ENCODE data around the gene NKAIN2.

NKAIN2 gene

DNA sequence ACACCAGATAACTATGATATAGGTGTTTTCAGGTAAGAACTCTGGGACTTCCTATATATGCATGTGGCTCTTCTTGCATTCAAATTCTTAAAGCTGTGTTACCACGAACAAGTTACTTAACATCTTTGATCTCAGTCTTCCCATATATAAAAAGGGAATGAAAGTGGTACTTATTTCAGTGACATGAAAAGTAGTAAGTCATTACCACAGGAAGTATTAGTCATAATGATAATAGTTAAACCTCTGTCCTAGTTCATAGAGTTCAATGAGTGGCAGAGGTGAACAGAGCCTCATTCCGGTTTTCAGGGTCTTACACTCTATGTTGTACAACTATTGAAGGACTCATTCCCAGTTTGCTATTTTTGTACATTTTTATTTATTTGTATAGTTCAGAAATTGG lies 237.0 kb downstream of the NKAIN2 start:
- DNase-seq = no peak

DNA sequence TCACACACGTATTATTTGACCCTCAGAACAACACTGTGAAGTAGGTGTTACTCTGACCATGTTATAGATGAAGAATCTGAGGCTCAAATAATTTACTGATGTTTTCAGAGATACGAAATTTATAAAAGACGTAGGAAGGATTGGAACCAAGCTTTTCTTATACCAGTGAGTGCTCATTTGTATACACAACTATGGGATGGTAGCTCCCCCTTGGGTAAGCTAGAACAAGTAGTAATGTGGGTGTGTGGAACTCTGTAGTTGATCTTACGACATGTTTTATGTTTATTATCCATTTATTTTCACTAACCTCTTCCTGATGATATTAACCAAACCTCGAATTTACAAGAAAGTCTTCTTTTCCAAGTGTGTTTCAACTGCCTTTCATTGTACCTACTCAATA lies 248.5 kb downstream of the NKAIN2 start:
- DNase-seq = no peak

DNA sequence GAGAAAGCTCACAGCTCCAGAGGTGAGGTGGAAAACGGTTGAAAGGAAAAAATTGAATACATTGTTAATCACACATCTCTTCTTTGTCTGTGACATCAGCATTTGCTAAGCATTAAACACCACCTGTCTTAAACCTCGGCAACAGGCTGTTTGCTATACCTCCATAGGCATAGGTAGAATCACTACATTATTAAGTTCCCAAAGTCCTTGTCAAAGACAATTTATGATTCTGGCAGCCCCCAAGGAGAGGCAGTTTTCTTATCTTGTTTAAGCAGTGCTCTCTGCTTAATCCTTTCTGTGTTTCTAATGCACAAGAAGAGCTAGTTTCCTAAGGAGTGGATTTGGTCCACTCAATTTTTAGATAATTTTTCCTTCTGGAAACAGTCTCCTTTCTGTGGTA lies 249.7 kb downstream of the NKAIN2 start:
- DNase-seq = no peak

DNA sequence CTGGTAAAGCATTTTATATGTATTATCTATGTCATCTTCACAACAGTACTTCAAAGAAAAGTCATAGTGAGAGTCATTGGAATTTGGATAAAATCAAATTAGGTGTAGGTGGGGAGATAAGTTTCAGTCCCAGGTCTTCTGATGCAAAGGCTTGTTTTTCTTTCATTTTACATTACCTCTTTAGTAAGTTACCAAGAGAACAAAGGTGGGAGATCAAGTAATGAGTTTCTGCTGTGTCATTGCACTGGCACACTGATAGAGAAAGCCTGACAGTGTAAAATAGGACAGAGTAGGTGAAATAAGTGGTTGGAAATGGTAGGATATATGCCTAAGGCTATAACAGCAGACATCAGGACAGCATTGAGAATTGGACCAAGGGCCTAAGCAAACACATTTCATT lies 250.4 kb downstream of the NKAIN2 start:
- DNase-seq = no peak

DNA sequence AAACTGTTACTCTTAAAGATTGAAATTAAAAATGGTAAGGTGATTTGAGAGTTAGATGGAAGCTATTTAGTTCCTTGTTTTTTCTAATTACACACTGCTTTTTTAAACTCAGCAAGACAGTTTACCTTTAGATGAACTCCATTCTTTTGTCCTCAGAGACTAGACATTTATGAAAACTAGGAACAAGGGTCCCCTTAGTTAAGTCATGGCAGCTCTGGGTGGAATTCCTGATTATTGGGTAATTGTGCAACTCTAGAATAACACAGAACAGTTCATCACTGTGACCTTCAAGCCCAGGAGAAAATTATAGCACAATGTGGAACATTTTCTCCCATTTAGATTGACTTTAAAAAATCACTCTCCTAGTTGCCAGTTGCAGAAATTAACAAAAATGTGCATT lies 251.7 kb downstream of the NKAIN2 start:
- no peak for DNase-seq

DNA sequence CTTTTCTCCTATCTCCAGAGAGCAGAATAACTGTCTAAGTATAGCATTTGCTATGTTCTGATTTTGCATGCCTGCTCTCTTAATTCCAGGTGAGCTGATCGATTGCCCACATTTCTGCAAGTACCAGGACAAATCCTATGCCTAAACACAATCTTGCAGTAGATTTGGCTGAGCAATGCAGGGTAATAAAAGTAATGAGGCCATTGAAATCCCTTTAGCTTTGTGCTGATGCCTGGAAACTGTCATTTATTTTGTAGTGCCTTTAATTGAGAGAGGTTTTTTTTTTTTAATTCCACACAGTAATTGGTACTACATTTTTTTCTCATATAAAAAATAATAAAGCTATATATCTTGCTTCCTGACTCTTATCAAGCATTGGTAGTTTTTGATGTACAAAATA lies 252.3 kb downstream of the NKAIN2 start:
- DNase-seq = no peak

DNA sequence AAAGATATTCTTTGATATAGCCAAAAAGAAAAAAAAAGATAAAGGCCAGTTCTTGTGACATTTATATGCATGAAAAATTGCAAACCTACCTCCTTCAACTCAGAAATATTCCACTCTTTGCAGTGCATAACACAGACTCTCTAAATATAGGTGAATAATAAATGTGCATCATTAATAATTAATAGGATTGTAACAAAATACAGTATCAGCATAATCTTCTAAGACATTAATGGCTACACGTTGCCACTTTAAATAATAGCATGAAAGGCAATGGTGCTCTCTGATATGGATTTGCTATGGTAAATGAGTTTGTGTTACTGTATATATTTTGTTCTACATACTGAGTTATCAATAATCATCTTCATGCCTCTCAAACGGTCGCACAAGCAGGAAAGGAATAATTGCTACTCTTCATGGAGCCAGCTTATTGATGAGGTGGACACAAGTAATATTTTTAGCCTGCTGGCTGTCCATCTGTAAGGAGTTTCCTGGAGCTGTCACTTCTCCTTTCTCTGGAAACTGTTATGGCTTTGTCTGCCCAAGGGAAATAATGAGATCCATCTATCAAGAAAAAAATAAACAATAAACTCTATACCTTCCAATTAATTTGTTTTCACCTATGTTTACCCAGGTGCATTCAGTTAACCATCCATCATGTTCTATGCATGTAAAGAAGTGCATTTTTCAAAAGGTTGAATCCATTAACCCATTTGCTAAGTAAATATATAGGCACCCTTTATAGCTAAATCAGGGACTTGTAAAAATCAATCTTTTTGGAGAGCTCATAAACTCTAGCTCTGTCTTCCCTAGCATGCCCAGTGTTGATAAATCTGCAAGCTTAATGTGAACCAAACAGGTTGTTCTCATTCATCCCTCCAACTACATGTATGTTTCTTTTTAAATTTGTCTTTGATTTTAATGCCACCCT lies 253.0 kb downstream of the NKAIN2 start:
- no peak for DNase-seq

DNA sequence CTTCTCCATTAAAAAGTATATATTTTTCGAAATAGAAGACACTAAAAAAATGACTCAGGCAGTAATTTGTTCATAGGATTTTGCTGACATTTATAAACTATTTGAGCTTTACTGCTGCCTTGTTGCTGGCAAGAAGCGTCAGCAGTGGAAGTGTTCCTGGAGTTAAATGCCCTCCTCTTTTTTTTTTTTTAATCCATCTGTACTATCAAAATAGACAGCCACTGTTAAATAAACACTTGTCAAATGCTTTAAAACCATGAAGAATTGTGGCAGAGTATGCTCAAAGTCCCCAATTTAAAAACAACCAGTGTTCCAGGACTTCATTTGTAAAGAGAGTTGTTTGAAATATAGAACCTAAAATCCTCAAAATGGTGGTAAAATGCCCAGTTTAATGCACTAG lies 253.8 kb downstream of the NKAIN2 start:
- no peak for DNase-seq

DNA sequence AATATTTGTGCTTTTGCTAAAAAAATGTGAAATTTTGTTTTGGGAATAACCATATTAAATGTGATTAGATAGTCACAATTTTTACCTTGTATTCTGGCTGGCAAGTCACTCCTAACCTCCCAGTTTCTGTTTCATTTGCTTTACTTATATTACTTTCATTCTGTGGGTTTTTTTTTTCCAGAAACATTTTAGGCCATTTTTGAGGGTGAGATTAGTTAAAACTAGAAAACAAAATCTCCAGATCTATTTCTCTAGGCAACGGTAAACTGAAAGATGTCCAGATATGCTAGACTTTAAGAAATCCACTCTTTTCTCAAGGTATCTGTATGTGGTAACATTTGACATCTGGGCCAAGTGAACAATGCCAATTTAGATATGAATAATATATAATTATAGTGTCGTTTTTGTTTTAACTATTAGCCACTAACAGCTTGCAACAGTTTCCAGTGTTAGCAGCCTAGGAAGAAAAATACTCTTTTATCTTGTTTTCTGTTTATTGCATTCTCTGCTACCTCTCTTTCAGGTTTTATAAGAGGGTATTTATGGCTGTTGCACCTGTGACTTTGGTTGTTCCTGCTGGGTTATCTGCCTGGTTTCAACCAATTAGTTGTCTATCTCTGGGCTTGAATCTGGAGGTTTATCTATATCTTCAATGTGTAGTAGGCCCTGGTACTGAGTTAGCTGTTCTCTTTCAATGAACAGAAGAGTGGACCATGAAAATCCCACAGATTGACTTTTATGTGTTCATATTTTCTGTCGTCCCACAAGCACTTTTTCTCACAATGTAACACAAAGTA lies 260.9 kb downstream of the NKAIN2 start:
- DNase-seq = no peak

DNA sequence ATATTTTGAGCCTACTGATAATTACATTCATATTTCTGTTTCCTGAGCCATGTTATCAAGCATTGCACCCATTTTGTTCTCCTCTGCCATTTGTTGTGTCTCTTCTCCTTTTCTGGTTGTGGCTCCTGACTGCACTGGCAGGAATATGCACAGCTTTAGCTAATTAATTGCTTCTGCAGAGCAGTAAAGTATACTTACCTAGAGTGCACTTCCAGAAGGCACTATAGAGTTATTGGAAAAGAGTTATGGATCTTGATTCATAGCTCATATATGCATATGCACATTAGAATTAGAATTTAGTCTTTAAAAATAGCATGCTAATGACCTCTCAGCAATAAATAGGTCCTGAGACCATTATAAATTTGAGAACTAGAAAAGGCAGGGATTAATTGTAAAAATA lies 262.6 kb downstream of the NKAIN2 start:
- DNase-seq = no peak

DNA sequence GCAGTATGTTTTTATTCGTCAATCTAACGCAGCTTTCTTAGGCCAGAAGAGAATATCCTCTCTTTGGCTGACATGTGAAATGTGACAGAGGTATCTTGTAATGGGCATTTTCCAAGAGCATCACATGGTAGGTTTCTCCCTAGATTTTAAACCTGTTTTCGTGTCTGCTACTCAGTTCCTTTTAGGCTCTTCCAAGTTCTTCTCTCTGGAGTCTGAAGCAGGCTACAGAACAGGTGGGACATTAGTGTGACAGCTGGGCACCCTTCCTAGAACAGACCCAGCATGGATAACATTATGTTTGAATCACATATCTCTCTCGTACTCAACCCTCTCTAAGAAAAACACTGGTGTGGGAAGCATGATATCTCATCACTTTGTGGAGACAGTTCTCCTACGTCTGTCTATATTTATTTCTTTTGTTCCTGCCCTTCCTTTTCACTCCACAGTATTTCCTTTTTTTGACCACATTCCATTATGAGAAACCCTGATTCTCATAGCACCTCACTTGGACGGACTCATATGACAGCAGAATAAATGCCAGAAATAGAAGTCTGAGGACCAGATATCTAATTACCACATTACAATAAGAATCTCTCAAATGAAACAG lies 263.4 kb downstream of the NKAIN2 start:
- DNase-seq = no peak

DNA sequence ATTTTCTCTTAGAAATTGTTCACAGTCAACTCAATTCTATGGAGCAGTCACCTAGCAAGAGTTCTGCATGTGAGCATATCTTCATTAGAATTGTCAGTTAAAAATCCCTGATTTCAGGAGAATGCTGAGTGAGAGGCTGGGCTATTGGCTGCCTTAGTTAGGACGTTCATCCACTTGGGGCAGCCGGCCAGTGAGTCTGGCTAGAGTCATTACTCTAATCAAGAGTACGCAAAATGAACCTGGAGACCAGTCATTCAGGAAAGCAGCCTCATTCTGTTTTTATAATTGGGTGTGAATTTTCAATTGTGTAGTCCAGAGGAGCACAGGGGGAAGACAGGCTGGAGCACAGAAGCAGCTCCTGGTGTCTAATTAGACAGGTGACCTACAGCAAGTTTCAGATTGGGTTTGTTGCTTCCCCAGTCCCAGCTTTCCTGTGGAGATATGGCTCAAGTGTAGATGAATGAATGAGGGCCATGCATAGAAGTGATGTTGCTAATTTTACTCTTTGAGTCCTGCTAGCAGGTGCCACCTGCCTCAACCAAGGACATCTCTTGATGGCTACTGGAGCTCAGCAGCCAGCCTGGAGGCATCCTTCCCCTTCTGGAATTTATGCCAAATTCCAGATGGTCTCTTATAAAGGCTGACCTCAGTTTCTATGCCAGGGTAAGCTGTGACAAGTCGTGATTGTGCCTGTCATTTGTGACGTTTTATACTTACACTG lies 265.7 kb downstream of the NKAIN2 start:
- no peak for DNase-seq

DNA sequence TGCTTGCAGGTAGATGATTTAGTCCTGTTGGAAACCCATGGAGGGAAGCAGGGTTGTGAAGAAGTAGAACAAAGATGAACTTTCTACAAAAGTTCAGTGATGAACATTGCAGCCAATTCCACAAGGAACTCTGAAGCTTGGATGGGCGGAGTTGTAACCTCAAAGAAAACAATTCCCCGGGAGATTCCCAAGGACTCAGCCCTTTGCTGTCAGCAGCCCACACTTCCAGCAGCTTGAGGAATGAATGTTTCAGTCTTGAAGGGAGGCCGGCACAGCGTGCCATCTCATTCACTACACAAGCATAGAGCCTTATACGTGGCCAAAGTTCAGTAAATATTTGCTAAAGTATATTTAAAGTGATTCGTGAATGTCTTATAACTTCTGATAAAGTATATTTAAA lies 269.4 kb downstream of the NKAIN2 start:
- DNase-seq = no peak

DNA sequence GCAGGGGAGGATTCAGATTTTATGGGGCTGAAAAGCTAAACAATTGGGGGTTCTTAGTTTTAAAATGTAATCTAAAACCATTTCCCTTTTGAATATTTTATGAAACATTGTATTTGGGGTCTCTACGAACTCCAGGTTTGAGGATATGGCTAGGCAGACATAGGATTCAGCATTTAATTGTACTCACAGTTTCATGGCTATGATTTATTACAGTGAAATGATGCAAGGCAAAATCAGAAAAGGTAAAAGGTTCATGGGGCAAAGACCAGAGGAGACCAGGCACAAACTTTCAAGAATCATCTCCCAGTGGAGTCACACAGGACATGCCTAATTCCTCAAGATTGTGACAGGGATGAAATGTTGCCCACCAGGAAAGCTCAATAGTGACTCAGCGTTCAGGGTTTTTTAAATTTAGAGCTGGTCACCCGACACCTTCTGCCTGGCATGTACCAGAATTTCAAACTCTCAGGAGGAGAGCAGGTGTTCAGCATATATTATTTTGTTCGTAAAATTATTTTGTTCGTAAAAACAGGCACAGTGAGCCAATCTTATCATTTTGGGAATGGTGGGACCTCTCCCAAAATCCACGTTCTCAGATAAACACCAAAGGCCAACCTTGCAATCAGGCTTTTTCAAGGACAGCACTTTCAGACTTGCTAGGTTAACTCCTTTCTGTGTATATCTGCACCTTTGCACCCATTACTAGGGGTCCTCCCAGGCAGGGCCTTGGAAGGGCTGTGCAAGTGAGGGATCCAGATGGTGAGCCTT lies 270.3 kb downstream of the NKAIN2 start:
- DNase-seq = no peak

DNA sequence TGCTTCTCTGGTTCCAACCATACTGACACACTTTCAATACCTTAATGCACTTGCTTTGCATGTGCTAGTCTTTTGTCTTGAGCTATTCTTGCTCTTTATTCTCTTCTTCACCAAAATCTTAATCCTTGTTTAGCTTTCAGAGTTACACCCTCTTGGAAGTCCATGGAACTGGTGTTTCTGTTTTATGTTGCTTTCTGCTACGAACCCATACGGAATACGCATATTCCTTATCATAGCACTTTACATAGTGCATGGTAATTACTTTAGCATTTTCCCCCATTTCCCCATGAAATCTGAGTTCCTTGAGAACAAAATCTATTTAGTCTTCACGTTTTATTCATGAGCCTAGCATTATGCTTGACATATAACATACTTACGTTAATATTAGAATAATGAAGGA lies 270.9 kb downstream of the NKAIN2 start:
- no peak for DNase-seq

DNA sequence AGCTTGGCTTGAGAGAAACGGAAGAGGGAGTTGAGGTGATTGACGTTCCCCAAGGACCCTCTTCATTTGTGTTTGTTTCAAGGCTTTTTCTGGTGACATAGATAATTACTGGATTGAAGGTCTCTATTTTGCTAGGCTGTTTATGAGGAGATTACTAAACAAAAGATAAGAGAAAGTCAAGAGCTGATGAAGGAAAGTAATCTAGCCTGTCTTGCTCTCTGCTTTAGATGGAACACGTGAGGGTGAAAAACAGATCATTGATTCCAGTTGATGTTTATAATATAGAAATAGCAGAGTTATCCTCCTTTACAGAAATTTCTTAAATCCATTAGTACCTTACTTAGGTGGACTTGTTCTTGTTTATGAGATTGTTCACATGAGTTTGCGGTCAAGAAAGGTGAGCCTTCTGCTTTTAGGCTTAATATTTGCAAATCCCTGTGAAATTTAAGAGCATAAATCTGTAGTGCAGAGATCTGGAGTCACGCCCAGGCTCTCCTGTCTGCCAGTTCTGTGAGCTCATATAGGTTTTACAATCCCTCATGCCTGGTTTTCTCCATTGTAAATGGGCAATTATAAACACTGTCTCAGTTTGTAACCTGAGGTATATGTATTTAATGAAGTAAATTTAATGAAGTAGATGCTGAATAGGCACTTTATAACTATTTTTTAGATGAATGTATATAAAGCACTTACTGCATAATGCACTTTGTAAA lies 272.8 kb downstream of the NKAIN2 start:
- DNase-seq = no peak

DNA sequence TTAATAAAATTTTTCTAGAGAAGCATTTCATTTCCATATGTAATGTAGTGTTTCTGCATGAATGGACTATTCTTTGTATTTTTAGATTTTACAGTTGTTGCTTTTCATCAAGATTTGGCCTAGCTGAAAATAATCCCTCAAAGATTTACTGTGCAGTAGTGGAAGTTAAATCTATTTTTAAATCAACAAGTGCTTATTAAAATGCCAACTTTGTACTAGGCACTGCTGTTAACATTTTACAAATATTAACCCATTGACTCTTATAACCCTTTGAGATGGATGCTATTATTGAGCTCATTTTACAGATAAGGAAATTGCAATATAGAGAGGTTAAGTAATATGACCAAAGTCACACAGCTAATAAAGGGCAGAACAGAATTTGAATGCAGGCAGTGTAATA lies 274.5 kb downstream of the NKAIN2 start:
- DNase-seq = no peak

DNA sequence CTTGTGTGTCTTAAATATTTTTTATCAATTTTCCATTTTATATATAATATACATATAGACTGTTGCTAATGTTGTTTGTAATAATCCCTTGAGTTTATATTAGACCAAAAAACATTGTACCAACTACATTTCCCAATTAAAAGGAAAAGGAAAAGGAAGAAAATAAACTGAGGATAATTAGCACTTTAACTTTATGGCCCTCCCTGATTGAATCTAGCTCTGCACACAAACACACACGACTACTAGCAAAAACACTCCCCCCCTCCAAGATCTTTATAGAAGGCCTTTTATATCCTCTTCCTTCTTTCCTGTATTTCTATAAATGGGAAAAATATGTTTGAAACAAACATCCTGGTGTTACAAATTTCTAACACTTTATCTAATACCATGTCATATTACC lies 276.8 kb downstream of the NKAIN2 start:
- no peak for DNase-seq

DNA sequence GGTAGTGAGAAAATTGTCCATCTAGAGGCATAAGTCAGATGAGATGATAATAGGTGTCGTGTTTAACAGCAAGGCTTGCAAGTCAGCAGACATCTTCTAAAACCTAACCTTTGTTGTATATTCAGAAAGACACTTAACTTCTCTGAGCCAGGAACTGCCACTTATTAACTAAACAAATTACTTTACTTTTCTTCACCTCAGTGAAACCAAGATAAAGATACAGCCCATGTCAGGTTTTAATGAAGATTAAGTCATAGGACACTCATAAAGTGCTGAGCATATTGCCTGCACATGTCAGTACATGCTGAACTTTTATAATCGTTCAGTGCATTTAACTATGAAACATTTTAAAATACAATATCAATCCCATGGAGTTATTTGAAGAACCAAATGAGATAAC lies 286.8 kb downstream of the NKAIN2 start:
- no peak for DNase-seq

DNA sequence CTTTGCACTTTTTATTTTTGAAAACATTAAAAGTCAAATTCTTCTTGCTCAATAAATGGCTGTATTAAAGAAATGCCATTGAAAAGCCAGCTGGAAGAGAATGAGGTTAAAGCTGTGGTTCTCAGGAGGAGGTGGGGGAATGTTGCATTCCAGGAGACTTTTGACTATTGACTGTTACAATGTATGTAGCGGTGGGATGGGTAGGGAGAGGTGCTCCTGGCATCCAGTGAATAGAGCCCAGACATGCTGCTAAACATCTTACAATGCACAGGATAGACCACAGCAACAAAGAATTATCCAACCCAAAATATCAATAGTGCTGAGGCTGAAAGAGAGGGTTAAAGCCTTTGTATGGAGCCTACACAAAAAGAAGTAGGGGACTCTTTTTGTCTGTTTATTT lies 295.9 kb downstream of the NKAIN2 start:
- DNase-seq = no peak

DNA sequence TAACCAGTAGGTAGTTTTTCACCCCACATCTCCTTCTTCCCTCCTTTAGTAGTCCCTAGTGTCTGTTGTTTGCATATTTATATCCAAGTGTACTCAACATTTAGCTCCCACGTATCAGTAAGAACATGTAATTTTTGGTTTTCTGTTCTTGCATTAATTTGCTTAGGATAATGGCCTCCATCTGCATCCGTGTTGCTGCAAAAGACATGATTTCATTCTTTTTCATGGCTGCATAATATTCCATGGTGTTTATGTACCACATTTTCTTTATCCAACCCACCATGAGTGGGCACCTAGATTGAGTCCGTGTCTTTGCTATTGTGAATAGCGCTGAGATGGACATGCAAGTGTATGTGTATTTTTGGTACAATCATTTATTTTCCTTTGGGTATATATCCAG lies 306.8 kb downstream of the NKAIN2 start:
- DNase-seq = no peak

DNA sequence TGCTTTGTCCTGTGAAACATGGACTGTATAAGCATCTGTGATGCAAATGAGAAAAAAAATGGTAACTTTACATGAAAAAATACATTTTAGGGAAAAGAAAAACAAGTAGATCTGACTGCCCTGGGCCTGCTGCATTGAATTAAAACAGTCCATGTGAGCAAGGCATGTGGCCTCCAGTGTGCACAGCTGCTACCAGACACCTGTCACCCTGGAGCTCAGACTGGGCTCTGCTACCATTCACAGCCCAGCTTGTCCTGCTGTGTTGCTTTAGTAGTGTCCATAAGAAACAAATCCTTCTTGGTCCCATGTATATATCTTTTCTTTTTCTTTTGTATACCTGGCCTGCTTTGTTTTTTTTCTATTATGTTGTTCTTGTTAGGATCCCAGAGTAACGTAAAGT lies 315.9 kb downstream of the NKAIN2 start:
- DNase-seq = no peak

Measured in stimulated activated CD4-positive, alpha-beta T cell treated with anti-CD3 and anti-CD28 coated beads, Interleukin-12 subunit alpha, Interleukin-12 subunit beta, amount 100 ng/mL, for 4 hours (primary cell).